ENCODE measurements around the gene ZNF609. TPM values are rescaled to one million over a fixed set of nuclear protein-coding genes. Genes with fewer than 3 reads are reported as not detected.

Gene ZNF609
- total and polyA plus RNA-seq, 2 of the 13 experiments (the other 11 are each of a cell fraction or from before 2014, with no cell fraction given) = 8.9 to 9.9 TPM

DNA sequence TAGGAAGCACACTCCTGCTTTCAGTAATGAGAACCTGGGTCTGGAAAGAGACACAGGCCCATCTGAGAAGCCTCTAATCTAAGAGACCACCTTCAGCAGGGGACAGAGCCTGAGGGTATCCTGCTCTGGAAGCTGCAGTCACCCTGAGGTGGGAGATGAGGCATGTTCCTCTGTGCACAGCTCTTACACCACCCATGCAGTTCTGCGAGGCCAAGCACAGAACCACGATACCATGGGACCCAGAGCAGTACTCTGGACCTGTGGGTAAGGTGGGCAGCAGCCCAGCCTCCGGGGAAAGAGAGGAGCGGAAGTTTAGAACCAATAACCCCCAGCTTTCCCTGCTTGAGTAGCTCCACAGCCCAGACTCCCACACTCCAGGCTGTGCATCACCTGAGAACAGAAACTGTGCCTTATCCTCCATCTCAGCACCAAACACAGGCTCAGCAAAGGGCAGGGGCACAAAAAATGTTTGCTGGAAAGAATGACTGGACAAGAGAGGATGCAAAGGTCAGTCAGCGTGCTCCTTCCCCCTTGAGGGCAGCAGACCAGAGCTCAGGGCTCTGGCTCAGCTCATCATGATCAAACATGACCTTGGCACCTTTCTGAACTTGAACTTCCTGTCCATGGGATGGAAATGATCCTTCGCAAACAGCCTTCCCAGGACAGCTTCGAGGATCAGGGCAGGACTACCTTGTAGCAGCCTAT lies 271.9 kb downstream of the ZNF609 start (continued):
- TF ChIP-seq ZFP36 (IDR thresholded peaks at IDR 0.05; ENCODE audit: borderline replicate concordance, low read depth, low read length, partially characterized antibody) = no peak
- TF ChIP-seq CBFB (CRISPR knock-in tag; IDR thresholded peaks at IDR 0.05) = no peak
- TF ChIP-seq ZSCAN9 (CRISPR knock-in tag; IDR thresholded peaks at IDR 0.05; ENCODE audit: borderline replicate concordance) = no peak
- TF ChIP-seq KDM5B (CRISPR knock-in tag; IDR thresholded peaks at IDR 0.05; ENCODE audit: borderline replicate concordance) = no peak
- TF ChIP-seq, protein P1, sequence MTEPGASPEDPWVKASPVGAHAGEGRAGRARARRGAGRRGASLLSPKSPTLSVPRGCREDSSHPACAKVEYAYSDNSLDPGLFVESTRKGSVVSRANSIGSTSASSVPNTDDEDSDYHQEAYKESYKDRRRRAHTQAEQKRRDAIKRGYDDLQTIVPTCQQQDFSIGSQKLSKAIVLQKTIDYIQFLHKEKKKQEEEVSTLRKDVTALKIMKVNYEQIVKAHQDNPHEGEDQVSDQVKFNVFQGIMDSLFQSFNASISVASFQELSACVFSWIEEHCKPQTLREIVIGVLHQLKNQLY (CRISPR knock-in tag; IDR thresholded peaks at IDR 0.05) = 0 out of 2 replicates have a peak, but pooled peaks have one; percentile 17
- no peak for TF ChIP-seq PHF21A (CRISPR knock-in tag; IDR thresholded peaks at IDR 0.05)
- no peak for TF ChIP-seq ZBTB21 (CRISPR knock-in tag; IDR thresholded peaks at IDR 0.05)
- TF ChIP-seq ZSCAN25 (CRISPR knock-in tag; IDR thresholded peaks at IDR 0.05) = no peak
- TF ChIP-seq, protein P2, sequence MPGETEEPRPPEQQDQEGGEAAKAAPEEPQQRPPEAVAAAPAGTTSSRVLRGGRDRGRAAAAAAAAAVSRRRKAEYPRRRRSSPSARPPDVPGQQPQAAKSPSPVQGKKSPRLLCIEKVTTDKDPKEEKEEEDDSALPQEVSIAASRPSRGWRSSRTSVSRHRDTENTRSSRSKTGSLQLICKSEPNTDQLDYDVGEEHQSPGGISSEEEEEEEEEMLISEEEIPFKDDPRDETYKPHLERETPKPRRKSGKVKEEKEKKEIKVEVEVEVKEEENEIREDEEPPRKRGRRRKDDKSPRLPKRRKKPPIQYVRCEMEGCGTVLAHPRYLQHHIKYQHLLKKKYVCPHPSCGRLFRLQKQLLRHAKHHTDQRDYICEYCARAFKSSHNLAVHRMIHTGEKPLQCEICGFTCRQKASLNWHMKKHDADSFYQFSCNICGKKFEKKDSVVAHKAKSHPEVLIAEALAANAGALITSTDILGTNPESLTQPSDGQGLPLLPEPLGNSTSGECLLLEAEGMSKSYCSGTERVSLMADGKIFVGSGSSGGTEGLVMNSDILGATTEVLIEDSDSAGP (CRISPR knock-in tag; IDR thresholded peaks at IDR 0.05; ENCODE audit: borderline replicate concordance) = no peak
- TF ChIP-seq NR2F1 (CRISPR knock-in tag; IDR thresholded peaks at IDR 0.05) = peak; percentile 86 to 87
- TF ChIP-seq ELF4 (CRISPR knock-in tag; IDR thresholded peaks at IDR 0.05; ENCODE audit: borderline replicate concordance) = no peak
- TF ChIP-seq, protein P3, sequence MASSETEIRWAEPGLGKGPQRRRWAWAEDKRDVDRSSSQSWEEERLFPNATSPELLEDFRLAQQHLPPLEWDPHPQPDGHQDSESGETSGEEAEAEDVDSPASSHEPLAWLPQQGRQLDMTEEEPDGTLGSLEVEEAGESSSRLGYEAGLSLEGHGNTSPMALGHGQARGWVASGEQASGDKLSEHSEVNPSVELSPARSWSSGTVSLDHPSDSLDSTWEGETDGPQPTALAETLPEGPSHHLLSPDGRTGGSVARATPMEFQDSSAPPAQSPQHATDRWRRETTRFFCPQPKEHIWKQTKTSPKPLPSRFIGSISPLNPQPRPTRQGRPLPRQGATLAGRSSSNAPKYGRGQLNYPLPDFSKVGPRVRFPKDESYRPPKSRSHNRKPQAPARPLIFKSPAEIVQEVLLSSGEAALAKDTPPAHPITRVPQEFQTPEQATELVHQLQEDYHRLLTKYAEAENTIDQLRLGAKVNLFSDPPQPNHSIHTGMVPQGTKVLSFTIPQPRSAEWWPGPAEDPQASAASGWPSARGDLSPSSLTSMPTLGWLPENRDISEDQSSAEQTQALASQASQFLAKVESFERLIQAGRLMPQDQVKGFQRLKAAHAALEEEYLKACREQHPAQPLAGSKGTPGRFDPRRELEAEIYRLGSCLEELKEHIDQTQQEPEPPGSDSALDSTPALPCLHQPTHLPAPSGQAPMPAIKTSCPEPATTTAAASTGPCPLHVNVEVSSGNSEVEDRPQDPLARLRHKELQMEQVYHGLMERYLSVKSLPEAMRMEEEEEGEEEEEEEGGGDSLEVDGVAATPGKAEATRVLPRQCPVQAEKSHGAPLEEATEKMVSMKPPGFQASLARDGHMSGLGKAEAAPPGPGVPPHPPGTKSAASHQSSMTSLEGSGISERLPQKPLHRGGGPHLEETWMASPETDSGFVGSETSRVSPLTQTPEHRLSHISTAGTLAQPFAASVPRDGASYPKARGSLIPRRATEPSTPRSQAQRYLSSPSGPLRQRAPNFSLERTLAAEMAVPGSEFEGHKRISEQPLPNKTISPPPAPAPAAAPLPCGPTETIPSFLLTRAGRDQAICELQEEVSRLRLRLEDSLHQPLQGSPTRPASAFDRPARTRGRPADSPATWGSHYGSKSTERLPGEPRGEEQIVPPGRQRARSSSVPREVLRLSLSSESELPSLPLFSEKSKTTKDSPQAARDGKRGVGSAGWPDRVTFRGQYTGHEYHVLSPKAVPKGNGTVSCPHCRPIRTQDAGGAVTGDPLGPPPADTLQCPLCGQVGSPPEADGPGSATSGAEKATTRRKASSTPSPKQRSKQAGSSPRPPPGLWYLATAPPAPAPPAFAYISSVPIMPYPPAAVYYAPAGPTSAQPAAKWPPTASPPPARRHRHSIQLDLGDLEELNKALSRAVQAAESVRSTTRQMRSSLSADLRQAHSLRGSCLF (CRISPR knock-in tag; IDR thresholded peaks at IDR 0.05; ENCODE audit: borderline replicate concordance) = no peak
- peak; percentile 86 for TF ChIP-seq HMG20A (CRISPR knock-in tag; IDR thresholded peaks at IDR 0.05; ENCODE audit: borderline replicate concordance)
- TF ChIP-seq ZNF816 (CRISPR knock-in tag; IDR thresholded peaks at IDR 0.05; ENCODE audit: borderline replicate concordance) = no peak
- 0 out of 2 replicates have a peak, but pooled peaks have one; percentile 20 for TF ChIP-seq ZNF263 (CRISPR knock-in tag; IDR thresholded peaks at IDR 0.05)
- no peak for TF ChIP-seq HNRNPLL (IDR thresholded peaks at IDR 0.05; ENCODE audit: low read depth, low read length, poor library complexity, severe bottlenecking)
- peak; percentile 69; the same call in 1 of the 2 replicates for TF ChIP-seq ERF (CRISPR knock-in tag; IDR thresholded peaks at IDR 0.05)
- TF ChIP-seq, protein P4, sequence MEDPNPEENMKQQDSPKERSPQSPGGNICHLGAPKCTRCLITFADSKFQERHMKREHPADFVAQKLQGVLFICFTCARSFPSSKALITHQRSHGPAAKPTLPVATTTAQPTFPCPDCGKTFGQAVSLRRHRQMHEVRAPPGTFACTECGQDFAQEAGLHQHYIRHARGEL (CRISPR knock-in tag; IDR thresholded peaks at IDR 0.05) = no peak
- TF ChIP-seq YY1 (IDR thresholded peaks at IDR 0.05; ENCODE audit: insufficient read depth, insufficient replicate concordance, low read depth, low read length) = no peak
- no peak for TF ChIP-seq ZNF775 (CRISPR knock-in tag; IDR thresholded peaks at IDR 0.05; ENCODE audit: borderline replicate concordance)
- no peak for TF ChIP-seq TAF1 (CRISPR knock-in tag; IDR thresholded peaks at IDR 0.05)
- TF ChIP-seq SIX1 (CRISPR knock-in tag; IDR thresholded peaks at IDR 0.05; ENCODE audit: borderline replicate concordance) = no peak; the same call in 1 of the 2 replicates
- no peak for TF ChIP-seq RELA (CRISPR knock-in tag; IDR thresholded peaks at IDR 0.05)
